GM12878 (cell line): ENCODE results near the gene EYS. TPM values are rescaled to one million over a fixed set of nuclear protein-coding genes. Genes with fewer than 3 reads are reported as not detected.

Source experiments
- ATAC-seq: fragments of 200-7000 bp; cut with Tn5 transposase; 3 replicates; pipeline ENCODE4 v1.9.1; 2020; ENCODE audit warnings: mild to moderate bottlenecking, moderate library complexity
- BruUV-seq: library from RNA; stranded (reverse); fragments of 400-500 nt; replicated peaks from 2 replicates; lab custom pipeline; 2021; lab: Mats Ljungman, UMichigan
- CTCF ChIA-PET: fragments of 300-600 bp; sonication (Branson Sonifier 250); formaldehyde crosslinking; extraction: SDS; loops from one replicate; lab custom pipeline; 2021; ENCODE audit warnings: inconsistent platforms; lab: Yijun Ruan, JAX
- POLR2A ChIA-PET: fragments of 350-600 bp; formaldehyde crosslinking; extraction: SDS; loops from one replicate; lab custom pipeline; 2021; ENCODE audit warnings: inconsistent platforms; lab: Charles Lee
- RAD21 ChIA-PET: fragments of 300-600 bp; sonication (Branson Sonifier 250); formaldehyde crosslinking; loops from one replicate; lab custom pipeline; 2023; ENCODE audit warnings: antibody characterized with exemption; ENCODE audit not compliant: unreplicated experiment; lab: Charles Lee
- SMC1A ChIA-PET: fragments of 300-600 bp; sonication (Branson Sonifier 250); formaldehyde crosslinking; loops from one replicate; lab custom pipeline; 2023; ENCODE audit not compliant: unreplicated experiment, uncharacterized antibody; lab: Charles Lee
- DNase-seq: peaks from one replicate; pipeline ENCODE4 v3.0.0-alpha.2; 2011; ENCODE audit warnings: low read depth, low spot score
- FAIRE-seq: peaks from 3 replicates; lab custom pipeline; 2011; peaks lifted over from hg19 to GRCh38; lab: Jason Lieb, UNC
- H2AFZ ChIP-seq: 2 replicates; pipeline ENCODE4 v1.6.0; 2011; ENCODE audit warnings: low read depth, low read length, control low read depth; ENCODE audit not compliant: control insufficient read depth
- H3K27ac ChIP-seq: 2 replicates; pipeline ENCODE4 v1.5.1; 2011; ENCODE audit warnings: control low read depth; ENCODE audit not compliant: control insufficient read depth, insufficient read depth
- H3K27me3 ChIP-seq, 2 experiments: replicated peaks in 1 of 2; 2 replicates each; pipeline versions ENCODE4 v1.6.0 to v1.6.1; 2011; ENCODE audit warnings: low read length in 1 of 2; ENCODE audit not compliant: control insufficient read depth in 2 of 2, insufficient read depth in 2 of 2
- H3K36me3 ChIP-seq, 2 experiments: 2 replicates each; pipeline ENCODE4 v1.5.1; 2011; ENCODE audit warnings: low read length in 1 of 2; ENCODE audit not compliant: control insufficient read depth in 2 of 2, insufficient read depth in 2 of 2
- H3K4me1 ChIP-seq: 2 replicates; pipeline ENCODE4 v1.6.1; 2011; ENCODE audit warnings: mild to moderate bottlenecking, low read length, moderate library complexity, mixed read lengths; ENCODE audit not compliant: control insufficient read depth, insufficient read depth
- H3K4me2 ChIP-seq: 2 replicates; pipeline ENCODE4 v1.6.0; 2011; ENCODE audit warnings: control low read depth; ENCODE audit not compliant: control insufficient read depth, insufficient read depth
- H3K4me3 ChIP-seq: fragments of 200-600 bp; sonication (generic); 2 replicates; pipeline ENCODE4 v1.5.1; 2016
- H3K79me2 ChIP-seq: 2 replicates; pipeline ENCODE4 v1.6.0; 2011; ENCODE audit warnings: low read length; ENCODE audit not compliant: control insufficient read depth, insufficient read depth
- H3K9ac ChIP-seq: 2 replicates; pipeline ENCODE4 v1.8.0; 2011; ENCODE audit warnings: low read length, control low read depth, mixed read lengths; ENCODE audit not compliant: control insufficient read depth, insufficient read depth
- H3K9me3 ChIP-seq: replicated peaks from 3 replicates; pipeline ENCODE4 v1.5.1; 2011; ENCODE audit warnings: mild to moderate bottlenecking, low read length; ENCODE audit not compliant: control insufficient read depth, insufficient read depth
- H4K20me1 ChIP-seq: 2 replicates; pipeline ENCODE4 v1.6.0; 2011; ENCODE audit not compliant: control insufficient read depth, insufficient read depth
- EGR1 ChIP-seq, 2 experiments: IDR thresholded peaks; 1 replicate in 1 of 2; 2 replicates in 1 of 2; pipeline ENCODE4 v1.6.1; 2011 to 2012; ENCODE audit warnings: low read depth in 2 of 2, low read length in 2 of 2, borderline replicate concordance in 1 of 2, mild to moderate bottlenecking in 1 of 2, moderate library complexity in 1 of 2
- GABPA ChIP-seq: IDR thresholded peaks from 2 replicates; pipeline ENCODE4 v1.6.1; 2014; ENCODE audit warnings: antibody characterized with exemption, low read depth, mild to moderate bottlenecking, inconsistent platforms
- HDAC2 ChIP-seq: fragments of 200-600 bp; sonication (generic); IDR thresholded peaks from 2 replicates; pipeline ENCODE4 v1.6.1; 2017
- KAT2A ChIP-seq: conservative IDR thresholded peaks from 2 replicates; pipeline ENCODE4 v1.6.1; 2011; ENCODE audit warnings: low read depth, low read length; ENCODE audit not compliant: control insufficient read depth
- KDM1A ChIP-seq: fragments of 200-600 bp; sonication (generic); IDR thresholded peaks from 2 replicates; pipeline ENCODE4 v1.6.1; 2016; ENCODE audit warnings: borderline replicate concordance
- NFYA ChIP-seq: IDR thresholded peaks from 2 replicates; pipeline ENCODE4 v1.6.1; 2011; ENCODE audit warnings: low read depth, mild to moderate bottlenecking, low read length, improper control_type of control experiment, borderline replicate concordance
- RBBP5 ChIP-seq: fragments of 200-600 bp; sonication (generic); conservative IDR thresholded peaks from 2 replicates; pipeline ENCODE4 v1.6.1; 2016
- STAT1 ChIP-seq: fragments of 450-650 bp; conservative IDR thresholded peaks from 2 replicates; pipeline ENCODE4 v1.6.1; 2014; ENCODE audit warnings: antibody characterized with exemption, mild to moderate bottlenecking
- SUZ12 ChIP-seq: fragments of 200-600 bp; sonication (generic); IDR thresholded peaks from one replicate; pipeline ENCODE4 v1.6.1; 2018; ENCODE audit warnings: antibody characterized with exemption, mild to moderate bottlenecking; ENCODE audit not compliant: unreplicated experiment
- TBL1XR1 ChIP-seq: IDR thresholded peaks from 2 replicates; pipeline ENCODE4 v1.6.1; 2012; ENCODE audit warnings: low read depth, low read length, improper control_type of control experiment
- TCF12 ChIP-seq: IDR thresholded peaks from 2 replicates; pipeline ENCODE4 v1.6.1; 2011; ENCODE audit warnings: low read depth, mild to moderate bottlenecking, low read length
- TCF7 ChIP-seq: IDR thresholded peaks from 2 replicates; pipeline ENCODE4 v1.6.1; 2014; ENCODE audit warnings: antibody characterized with exemption, borderline replicate concordance
- whole genome bisulfite sequencing: methylation state at CpG from one replicate; pipeline ENCODE4 v1.1.6; 2016; ENCODE audit warnings: low lambda C conversion rate; ENCODE audit not compliant: insufficient replicate concordance, insufficient coverage; ENCODE audit errors: missing lambda C conversion rate; 5-methylcytosine and 5-hydroxymethylcytosine counted together
- in situ Hi-C: fragments of 300-500 bp; cut with MboI; formaldehyde crosslinking; loops from 9 replicates; pipeline ENCODE4 v1.14.3; 2018; ENCODE audit warnings: mixed read lengths
- intact Hi-C: fragments of 100-400 bp; cut with micrococcal nuclease; formaldehyde crosslinking; loops from one replicate; pipeline ENCODE4 v1.14.2; 2022; ENCODE audit not compliant: unreplicated experiment
- polyA plus RNA-seq, 11 experiments: library from polyadenylated mRNA; depleted of rRNA in 4 of 11; unstranded in 6 of 11; stranded (reverse) in 5 of 11; fragments of >200 nt; fragmentation: Nextera tagmentation in 4 of 11; fragmentation: Illumina TruSeq in 1 of 11; extraction: Ambion mirVana in 4 of 11; extraction: Trizol in 1 of 11; gene quantifications; 1 replicate in 1 of 11; 2 replicates in 10 of 11; pipeline versions ENCODE4 v1.2.1 to v1.2.3, GENCODE V29; 2011 to 2016; ENCODE audit warnings: inconsistent platforms in 2 of 11, missing spikeins in 2 of 11, low read depth in 1 of 11
- total RNA-seq, 4 experiments: library from RNA; depleted of rRNA in 3 of 4; stranded (reverse); fragments of >200 nt in 3 of 4; fragmentation: Illumina TruSeq in 1 of 4; extraction: Trizol in 1 of 4; gene quantifications; 2 replicates each; pipeline versions ENCODE4 v1.2.1 to v1.2.3, GENCODE V29; 2013 to 2021
- TF ChIP-seq, protein P1 (sequence below): fragments of 450-650 bp; formaldehyde crosslinking; IDR thresholded peaks from 2 replicates; pipeline ENCODE4 v1.5.0; 2022; ENCODE audit warnings: mild to moderate bottlenecking, missing genetic modification characterization
- TF ChIP-seq, protein P2 (sequence below): IDR thresholded peaks from 2 replicates; pipeline ENCODE4 v1.6.1; 2012; ENCODE audit warnings: mild to moderate bottlenecking, low read depth, low read length

EYS gene
- total and polyA plus RNA-seq, 10 of the 15 experiments (the other 5 are each of a cell fraction or from before 2014, with no cell fraction given): under 0.01 to 0.14 (median 0.02) TPM; not detected in 1

DNA sequence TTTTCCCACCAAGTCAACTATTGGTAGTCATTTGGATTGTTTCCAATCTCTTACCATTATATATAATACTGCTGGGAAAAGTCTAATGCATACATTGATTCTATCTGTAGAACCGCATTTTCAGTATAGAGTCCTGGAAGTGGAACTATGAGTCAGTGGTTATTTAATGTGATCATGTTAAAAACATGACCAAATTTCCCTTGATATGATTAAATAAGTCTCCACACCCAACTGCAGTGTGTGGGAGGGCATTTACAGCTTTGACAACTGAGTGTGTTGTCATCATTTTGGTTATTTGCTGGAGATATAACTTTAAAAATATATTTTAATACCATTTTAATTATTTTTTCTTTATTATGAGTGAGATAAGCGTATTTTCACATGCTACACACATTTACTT lies 1027.6 kb downstream of the EYS start:
- no peak for DNase-seq
- no peak overlapping the region for H3K27ac ChIP-seq
- no peaks in the 10 kb centered on the region for H3K36me3 ChIP-seq
- no peaks in the 10 kb centered on the region for H3K9me3 ChIP-seq
- FAIRE-seq: no peak
- no peak overlapping the region for H2AFZ ChIP-seq
- SMC1A ChIA-PET: no interaction called here
- intact Hi-C loops: no loop called here
- no peaks in the 10 kb centered on the region for H3K27me3 ChIP-seq
- no peak for TF ChIP-seq KDM1A
- TF ChIP-seq KAT2A: no peak
- TF ChIP-seq, protein P1, sequence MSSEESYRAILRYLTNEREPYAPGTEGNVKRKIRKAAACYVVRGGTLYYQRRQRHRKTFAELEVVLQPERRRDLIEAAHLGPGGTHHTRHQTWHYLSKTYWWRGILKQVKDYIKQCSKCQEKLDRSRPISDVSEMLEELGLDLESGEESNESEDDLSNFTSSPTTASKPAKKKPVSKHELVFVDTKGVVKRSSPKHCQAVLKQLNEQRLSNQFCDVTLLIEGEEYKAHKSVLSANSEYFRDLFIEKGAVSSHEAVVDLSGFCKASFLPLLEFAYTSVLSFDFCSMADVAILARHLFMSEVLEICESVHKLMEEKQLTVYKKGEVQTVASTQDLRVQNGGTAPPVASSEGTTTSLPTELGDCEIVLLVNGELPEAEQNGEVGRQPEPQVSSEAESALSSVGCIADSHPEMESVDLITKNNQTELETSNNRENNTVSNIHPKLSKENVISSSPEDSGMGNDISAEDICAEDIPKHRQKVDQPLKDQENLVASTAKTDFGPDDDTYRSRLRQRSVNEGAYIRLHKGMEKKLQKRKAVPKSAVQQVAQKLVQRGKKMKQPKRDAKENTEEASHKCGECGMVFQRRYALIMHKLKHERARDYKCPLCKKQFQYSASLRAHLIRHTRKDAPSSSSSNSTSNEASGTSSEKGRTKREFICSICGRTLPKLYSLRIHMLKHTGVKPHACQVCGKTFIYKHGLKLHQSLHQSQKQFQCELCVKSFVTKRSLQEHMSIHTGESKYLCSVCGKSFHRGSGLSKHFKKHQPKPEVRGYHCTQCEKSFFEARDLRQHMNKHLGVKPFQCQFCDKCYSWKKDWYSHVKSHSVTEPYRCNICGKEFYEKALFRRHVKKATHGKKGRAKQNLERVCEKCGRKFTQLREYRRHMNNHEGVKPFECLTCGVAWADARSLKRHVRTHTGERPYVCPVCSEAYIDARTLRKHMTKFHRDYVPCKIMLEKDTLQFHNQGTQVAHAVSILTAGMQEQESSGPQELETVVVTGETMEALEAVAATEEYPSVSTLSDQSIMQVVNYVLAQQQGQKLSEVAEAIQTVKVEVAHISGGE (CRISPR knock-in tag): no peak
- TF ChIP-seq, protein P2, sequence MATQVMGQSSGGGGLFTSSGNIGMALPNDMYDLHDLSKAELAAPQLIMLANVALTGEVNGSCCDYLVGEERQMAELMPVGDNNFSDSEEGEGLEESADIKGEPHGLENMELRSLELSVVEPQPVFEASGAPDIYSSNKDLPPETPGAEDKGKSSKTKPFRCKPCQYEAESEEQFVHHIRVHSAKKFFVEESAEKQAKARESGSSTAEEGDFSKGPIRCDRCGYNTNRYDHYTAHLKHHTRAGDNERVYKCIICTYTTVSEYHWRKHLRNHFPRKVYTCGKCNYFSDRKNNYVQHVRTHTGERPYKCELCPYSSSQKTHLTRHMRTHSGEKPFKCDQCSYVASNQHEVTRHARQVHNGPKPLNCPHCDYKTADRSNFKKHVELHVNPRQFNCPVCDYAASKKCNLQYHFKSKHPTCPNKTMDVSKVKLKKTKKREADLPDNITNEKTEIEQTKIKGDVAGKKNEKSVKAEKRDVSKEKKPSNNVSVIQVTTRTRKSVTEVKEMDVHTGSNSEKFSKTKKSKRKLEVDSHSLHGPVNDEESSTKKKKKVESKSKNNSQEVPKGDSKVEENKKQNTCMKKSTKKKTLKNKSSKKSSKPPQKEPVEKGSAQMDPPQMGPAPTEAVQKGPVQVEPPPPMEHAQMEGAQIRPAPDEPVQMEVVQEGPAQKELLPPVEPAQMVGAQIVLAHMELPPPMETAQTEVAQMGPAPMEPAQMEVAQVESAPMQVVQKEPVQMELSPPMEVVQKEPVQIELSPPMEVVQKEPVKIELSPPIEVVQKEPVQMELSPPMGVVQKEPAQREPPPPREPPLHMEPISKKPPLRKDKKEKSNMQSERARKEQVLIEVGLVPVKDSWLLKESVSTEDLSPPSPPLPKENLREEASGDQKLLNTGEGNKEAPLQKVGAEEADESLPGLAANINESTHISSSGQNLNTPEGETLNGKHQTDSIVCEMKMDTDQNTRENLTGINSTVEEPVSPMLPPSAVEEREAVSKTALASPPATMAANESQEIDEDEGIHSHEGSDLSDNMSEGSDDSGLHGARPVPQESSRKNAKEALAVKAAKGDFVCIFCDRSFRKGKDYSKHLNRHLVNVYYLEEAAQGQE: no peak
- no peak for TF ChIP-seq SUZ12
- no peak for TF ChIP-seq TCF7
- TF ChIP-seq STAT1: no peak
- no peak for TF ChIP-seq HDAC2
- TF ChIP-seq TBL1XR1: no peak
- no peak for TF ChIP-seq GABPA
- no peak for TF ChIP-seq TCF12
- TF ChIP-seq NFYA: no peak
- TF ChIP-seq RBBP5: no peak
- TF ChIP-seq EGR1 (IDR thresholded peaks at IDR 0.05; ENCODE audit: borderline replicate concordance in 1 of 2, low read depth in 2 of 2, low read length in 2 of 2): no peak
- TF ChIP-seq, all 136 proteins: peak for 0
- ATAC-seq: no peak
- in situ Hi-C loops: no loop called here
- H3K79me2 ChIP-seq: no peaks in the 10 kb centered on the region
- CTCF ChIA-PET: no interaction called here
- RAD21 ChIA-PET: no interaction called here
- H3K9ac ChIP-seq: no peak overlapping the region
- WGBS: 35% methylated on average over 2 of the region's 2 CpGs
- H3K4me3 ChIP-seq: no peak overlapping the region
- POLR2A ChIA-PET: no interaction called here
- no TSS peak for BruUV-seq
- H3K4me1 ChIP-seq: no peaks in the 10 kb centered on the region
- H4K20me1 ChIP-seq: no peaks in the 10 kb centered on the region
- no peak overlapping the region for H3K4me2 ChIP-seq
